ENCODE measurements around the gene PACS2. TPM values are rescaled to one million over a fixed set of nuclear protein-coding genes. Genes with fewer than 3 reads are reported as not detected.

PACS2 gene
- total RNA-seq, 3 donors from 2014 or later, result 46.0 to 70.9 (median 67.8) TPM

DNA sequence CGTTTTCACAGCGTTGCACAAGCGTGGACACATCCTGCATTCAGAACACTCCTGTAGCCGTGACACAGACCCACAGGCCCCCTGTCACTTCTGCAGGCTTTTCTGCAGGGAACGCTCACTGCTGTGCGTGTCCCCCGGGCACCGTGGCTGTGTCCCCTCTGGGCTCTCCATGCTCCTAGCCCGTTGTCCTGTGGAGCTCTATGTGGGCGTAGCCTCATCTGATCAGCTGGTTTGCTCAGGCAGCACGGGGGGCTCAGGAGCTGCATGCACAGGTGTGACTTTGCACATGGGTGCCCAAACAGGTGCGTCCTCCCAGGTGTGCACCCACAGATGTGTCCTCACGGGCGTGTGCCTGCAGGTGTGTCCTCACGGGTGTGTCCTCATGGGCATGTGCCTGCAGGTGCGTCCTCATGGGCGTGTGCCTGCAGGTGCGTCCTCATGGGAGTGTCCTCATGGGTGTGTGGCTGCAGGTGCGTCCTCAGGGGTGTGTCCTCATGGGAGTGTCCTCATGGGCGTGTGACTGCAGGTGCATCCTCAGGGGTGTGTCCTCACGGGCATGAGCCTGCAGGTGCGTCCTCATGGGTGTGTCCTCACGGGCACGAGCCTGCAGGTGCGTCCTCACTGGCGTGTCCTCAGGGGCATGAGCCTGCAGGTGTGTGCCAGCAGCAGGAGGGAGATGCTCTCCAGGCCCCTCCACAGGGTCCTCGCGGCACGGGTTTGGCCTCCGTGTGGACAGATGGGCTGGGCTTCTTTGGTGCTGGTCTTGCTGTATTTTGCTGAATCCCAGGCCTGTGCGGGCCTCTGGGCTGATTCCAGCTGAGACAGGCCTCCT, 122.6 kb downstream of the PACS2 start:
- Histone ChIP-seq H3K9me3 (no peaks in the 10 kb centered on the region), H3K4me3 (no peak overlapping the region), H3K4me1 (no peaks in the 10 kb centered on the region), H3K27me3 (no peaks in the 10 kb centered on the region), H3K27ac (no peak overlapping the region), H3K36me3 (no peaks in the 10 kb centered on the region)
- no peak for TF ChIP-seq POLR2A (IDR thresholded peaks at IDR 0.05)
- no peak for TF ChIP-seq POLR2AphosphoS5 (IDR thresholded peaks at IDR 0.05)
- no peak for TF ChIP-seq CTCF (IDR thresholded peaks at IDR 0.05)
- intact Hi-C loops (cut with DNase I; ENCODE audit: low total_unique reads), result no loop called here
- no peak for DNase-seq (ENCODE audit: low spot score in 2 of 2)

GRCh38 chr14:105437723-105438500, 123.4 kb downstream of the PACS2 start:
- Histone ChIP-seq H3K27me3 (no peaks in the 10 kb centered on the region), H3K4me1 (no peaks in the 10 kb centered on the region), H3K4me3 (no peak overlapping the region), H3K9me3 (no peaks in the 10 kb centered on the region), H3K36me3 (no peaks in the 10 kb centered on the region), H3K27ac (no peak overlapping the region)
- no peak for DNase-seq (ENCODE audit: low spot score in 2 of 2)
- intact Hi-C loops (cut with DNase I; ENCODE audit: low total_unique reads), result no loop called here
- TF ChIP-seq POLR2AphosphoS5 (IDR thresholded peaks at IDR 0.05), result no peak
- no peak for TF ChIP-seq POLR2A (IDR thresholded peaks at IDR 0.05)
- TF ChIP-seq CTCF (IDR thresholded peaks at IDR 0.05), result no peak

GRCh38 chr14:105439179-105439578, 124.6 kb downstream of the PACS2 start:
- DNase-seq (ENCODE audit: low spot score in 2 of 2), result no peak
- Histone ChIP-seq H3K27me3 (no peaks in the 10 kb centered on the region), H3K36me3 (no peaks in the 10 kb centered on the region), H3K4me3 (no peak overlapping the region), H3K4me1 (no peaks in the 10 kb centered on the region), H3K27ac (no peak overlapping the region), H3K9me3 (no peaks in the 10 kb centered on the region)
- TF ChIP-seq POLR2A (IDR thresholded peaks at IDR 0.05) (no peak), CTCF (IDR thresholded peaks at IDR 0.05) (no peak), POLR2AphosphoS5 (IDR thresholded peaks at IDR 0.05) (no peak)
- intact Hi-C loops (cut with DNase I; ENCODE audit: low total_unique reads), result no loop called here

DNA sequence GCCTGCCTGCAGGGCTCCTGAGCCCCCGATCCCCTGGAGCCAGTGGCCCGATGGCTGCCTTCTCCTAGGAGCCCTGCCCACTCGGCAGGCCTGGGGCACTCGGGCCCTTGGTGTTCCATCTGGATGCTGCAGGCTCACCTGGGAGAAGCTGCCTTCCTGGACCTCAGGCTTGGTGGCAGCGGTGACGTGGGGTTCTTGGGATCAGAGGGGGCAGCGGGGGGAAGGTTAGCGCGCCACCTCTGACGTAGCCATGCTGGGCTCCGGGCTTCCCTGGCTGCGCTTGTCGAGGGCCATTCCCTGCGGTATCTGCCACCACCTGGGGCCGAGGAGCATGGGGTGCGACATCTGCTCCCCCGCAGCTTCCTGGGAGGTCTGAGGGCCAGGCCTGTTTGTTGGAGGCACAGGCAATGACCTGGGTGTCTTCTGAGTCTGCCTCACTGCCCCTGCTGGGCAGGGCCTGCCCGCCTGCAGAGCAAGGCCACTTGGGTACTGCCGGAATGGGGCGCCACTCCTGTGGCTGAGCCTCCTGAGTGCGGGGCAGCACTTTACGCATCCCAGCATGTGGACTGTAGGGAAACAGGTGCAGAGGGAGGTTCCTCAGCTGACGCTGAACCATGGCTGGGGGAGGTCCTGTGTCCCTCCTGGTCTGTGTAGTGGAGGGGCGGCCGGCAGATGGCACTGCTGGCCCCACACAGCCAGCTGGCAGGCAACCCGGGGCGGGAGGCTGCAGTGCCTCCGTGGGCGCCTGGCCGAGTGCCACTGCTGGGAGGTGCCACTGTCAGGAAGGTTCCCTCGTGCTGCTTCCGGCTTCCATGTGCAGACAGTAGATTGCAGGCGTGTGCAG, 125.4 kb downstream of the PACS2 start:
- Histone ChIP-seq H3K4me3 (no peak overlapping the region), H3K27ac (no peak overlapping the region), H3K36me3 (no peaks in the 10 kb centered on the region), H3K9me3 (no peaks in the 10 kb centered on the region), H3K27me3 (no peaks in the 10 kb centered on the region), H3K4me1 (no peaks in the 10 kb centered on the region)
- intact Hi-C loops (cut with DNase I; ENCODE audit: low total_unique reads), result no loop called here
- no peak for DNase-seq (ENCODE audit: low spot score in 2 of 2)
- TF ChIP-seq POLR2A (IDR thresholded peaks at IDR 0.05) (no peak), CTCF (IDR thresholded peaks at IDR 0.05) (no peak), POLR2AphosphoS5 (IDR thresholded peaks at IDR 0.05) (no peak)

Measured in breast epithelium (tissue), 4 donors.